HepG2 (cell line): ENCODE measurements around the gene IBA57. TPM values are rescaled to one million over a fixed set of nuclear protein-coding genes. Genes with fewer than 3 reads are reported as not detected.

Source experiments
- BORCS8-MEF2B ChIP-seq: sonication (generic); formaldehyde crosslinking; IDR thresholded peaks from 2 replicates; pipeline ENCODE4 v1.8.0; 2022; ENCODE audit warnings: mild to moderate bottlenecking, missing genetic modification reagents
- ERF ChIP-seq: IDR thresholded peaks from 2 replicates; pipeline ENCODE4 v1.6.1; 2018; ENCODE audit warnings: missing biosample characterization, missing genetic modification reagents
- GLI4 ChIP-seq: sonication (generic); formaldehyde crosslinking; IDR thresholded peaks from 2 replicates; pipeline ENCODE4 v1.5.1; 2020; ENCODE audit warnings: missing genetic modification reagents, mild to moderate bottlenecking, moderate library complexity, borderline replicate concordance
- IRF1 ChIP-seq: sonication (generic); formaldehyde crosslinking; IDR thresholded peaks from 2 replicates; pipeline ENCODE4 v1.4.0; 2020; ENCODE audit warnings: low read depth, mild to moderate bottlenecking, missing genetic modification reagents
- KLF11 ChIP-seq: IDR thresholded peaks from 2 replicates; pipeline ENCODE4 v1.6.1; 2016; ENCODE audit warnings: missing compliant biosample characterization
- KLF15 ChIP-seq: sonication (generic); formaldehyde crosslinking; IDR thresholded peaks from 2 replicates; pipeline ENCODE4 v1.8.1; 2023; ENCODE audit warnings: borderline replicate concordance, mild to moderate bottlenecking, inconsistent platforms, missing genetic modification reagents, mixed read lengths
- MXD3 ChIP-seq: IDR thresholded peaks from 2 replicates; pipeline ENCODE4 v1.6.1; 2016; ENCODE audit warnings: mild to moderate bottlenecking, missing biosample characterization, missing genetic modification reagents
- POLR2AphosphoS5 ChIP-seq: IDR thresholded peaks from 2 replicates; pipeline ENCODE4 v1.6.1; 2012; ENCODE audit warnings: low read depth, low read length
- RBFOX2 ChIP-seq: fragments of 200-400 bp; formaldehyde crosslinking; IDR thresholded peaks from 2 replicates; pipeline ENCODE4 v1.6.1; 2017; ENCODE audit warnings: low read depth, mild to moderate bottlenecking, low read length
- SOX5 ChIP-seq: IDR thresholded peaks from 2 replicates; pipeline ENCODE4 v1.6.1; 2016; ENCODE audit warnings: borderline replicate concordance
- YEATS2 ChIP-seq: sonication (generic); formaldehyde crosslinking; IDR thresholded peaks from 2 replicates; pipeline ENCODE4 v1.4.0; 2020; ENCODE audit warnings: missing genetic modification reagents, borderline replicate concordance
- ZBTB7B ChIP-seq: sonication (generic); formaldehyde crosslinking; IDR thresholded peaks from 2 replicates; pipeline ENCODE4 v1.4.0; 2020; ENCODE audit warnings: missing genetic modification reagents
- ZFP82 ChIP-seq: sonication (generic); formaldehyde crosslinking; IDR thresholded peaks from 2 replicates; pipeline ENCODE4 v1.5.1; 2020; ENCODE audit warnings: mild to moderate bottlenecking, missing genetic modification reagents, borderline replicate concordance
- ZNF224 ChIP-seq: sonication (generic); formaldehyde crosslinking; IDR thresholded peaks from 2 replicates; pipeline ENCODE4 v1.5.0; 2020; ENCODE audit warnings: mild to moderate bottlenecking, missing genetic modification reagents
- ZNF670 ChIP-seq: sonication (generic); formaldehyde crosslinking; IDR thresholded peaks from 2 replicates; pipeline ENCODE4 v1.8.0; 2022; ENCODE audit warnings: mild to moderate bottlenecking, missing genetic modification reagents, borderline replicate concordance
- ZNF766 ChIP-seq: sonication (generic); formaldehyde crosslinking; IDR thresholded peaks from 2 replicates; pipeline ENCODE4 v1.5.0; 2020; ENCODE audit warnings: missing genetic modification reagents, borderline replicate concordance
- ZSCAN21 ChIP-seq: sonication (generic); formaldehyde crosslinking; IDR thresholded peaks from 2 replicates; pipeline ENCODE4 v1.8.0; 2022; ENCODE audit warnings: mild to moderate bottlenecking, missing genetic modification reagents, moderate library complexity, borderline replicate concordance
- polyA plus RNA-seq, 8 experiments: library from polyadenylated mRNA; depleted of rRNA in 3 of 8; stranded (reverse) in 7 of 8; unstranded in 1 of 8; fragments of >200 nt; fragmentation: Illumina TruSeq in 4 of 8; extraction: Trizol in 4 of 8; gene quantifications; 2 replicates each; pipeline versions ENCODE4 v1.2.1 to v1.2.3, GENCODE V29; 2011 to 2016; ENCODE audit warnings: low read depth in 4 of 8, missing spikeins in 1 of 8, mixed read lengths in 1 of 8; ENCODE audit not compliant: insufficient read depth in 1 of 8
- total RNA-seq, 5 experiments: library from RNA; depleted of rRNA; stranded (reverse); fragments of >200 nt; fragmentation: Illumina TruSeq; extraction: Trizol; gene quantifications; 2 replicates each; pipeline ENCODE4 v1.2.3, GENCODE V29; 2016; ENCODE audit warnings: low read depth in 1 of 5
- TF ChIP-seq, protein P1 (sequence below): sonication (generic); formaldehyde crosslinking; IDR thresholded peaks from 2 replicates; pipeline ENCODE4 v1.4.0; 2020; ENCODE audit warnings: mild to moderate bottlenecking, missing genetic modification reagents
- TF ChIP-seq, protein P2 (sequence below): sonication (generic); formaldehyde crosslinking; IDR thresholded peaks from 2 replicates; pipeline ENCODE4 v1.5.1; 2020; ENCODE audit warnings: mild to moderate bottlenecking, missing genetic modification reagents, borderline replicate concordance
- TF ChIP-seq, protein P3 (sequence below): IDR thresholded peaks from 2 replicates; pipeline ENCODE4 v1.6.1; 2018; ENCODE audit warnings: missing genetic modification reagents

IBA57 gene
- total and polyA plus RNA-seq, 2 of the 13 experiments (the other 11 are each of a cell fraction or from before 2014, with no cell fraction given) = 2.3 to 10.2 TPM

GRCh38 chr1:228149406-228150119 is 16.0 kb upstream of the IBA57 start, which contains the start of gene GJC2 (continued):
- TF ChIP-seq MXD3 (0 out of 2 replicates have a peak, but pooled peaks have one; percentile 18), BORCS8-MEF2B (CRISPR knock-in tag) (no peak), ZNF224 (CRISPR knock-in tag) (no peak), ZNF670 (peak; percentile 74; the same call in 1 of the 2 replicates), SOX5 (CRISPR knock-in tag) (peak; percentile 48; the same call in 1 of the 2 replicates), ZSCAN21 (CRISPR knock-in tag) (peak; percentile 53; the same call in 1 of the 2 replicates), ZNF766 (CRISPR knock-in tag) (peak; percentile 62; the same call in 1 of the 2 replicates), IRF1 (no peak), RBFOX2 (peak; percentile 60), KLF15 (CRISPR knock-in tag) (no peak), YEATS2 (CRISPR knock-in tag) (peak; percentile 37; the same call in 1 of the 2 replicates), ERF (CRISPR knock-in tag) (peak; percentile 27; the same call in 1 of the 2 replicates), ZFP82 (CRISPR knock-in tag) (peak; percentile 76; the same call in 1 of the 2 replicates), POLR2AphosphoS5 (peak; percentile 32; the same call in 1 of the 2 replicates), KLF11 (CRISPR knock-in tag) (peak; percentile 9; the same call in 1 of the 2 replicates), ZBTB7B (CRISPR knock-in tag) (peak; percentile 61), GLI4 (0 out of 2 replicates have a peak, but pooled peaks have one; percentile 47)
- TF ChIP-seq, protein P1, sequence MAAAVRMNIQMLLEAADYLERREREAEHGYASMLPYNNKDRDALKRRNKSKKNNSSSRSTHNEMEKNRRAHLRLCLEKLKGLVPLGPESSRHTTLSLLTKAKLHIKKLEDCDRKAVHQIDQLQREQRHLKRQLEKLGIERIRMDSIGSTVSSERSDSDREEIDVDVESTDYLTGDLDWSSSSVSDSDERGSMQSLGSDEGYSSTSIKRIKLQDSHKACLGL (CRISPR knock-in tag) = 0 out of 2 replicates have a peak, but pooled peaks have one; percentile 20
- TF ChIP-seq, protein P2, sequence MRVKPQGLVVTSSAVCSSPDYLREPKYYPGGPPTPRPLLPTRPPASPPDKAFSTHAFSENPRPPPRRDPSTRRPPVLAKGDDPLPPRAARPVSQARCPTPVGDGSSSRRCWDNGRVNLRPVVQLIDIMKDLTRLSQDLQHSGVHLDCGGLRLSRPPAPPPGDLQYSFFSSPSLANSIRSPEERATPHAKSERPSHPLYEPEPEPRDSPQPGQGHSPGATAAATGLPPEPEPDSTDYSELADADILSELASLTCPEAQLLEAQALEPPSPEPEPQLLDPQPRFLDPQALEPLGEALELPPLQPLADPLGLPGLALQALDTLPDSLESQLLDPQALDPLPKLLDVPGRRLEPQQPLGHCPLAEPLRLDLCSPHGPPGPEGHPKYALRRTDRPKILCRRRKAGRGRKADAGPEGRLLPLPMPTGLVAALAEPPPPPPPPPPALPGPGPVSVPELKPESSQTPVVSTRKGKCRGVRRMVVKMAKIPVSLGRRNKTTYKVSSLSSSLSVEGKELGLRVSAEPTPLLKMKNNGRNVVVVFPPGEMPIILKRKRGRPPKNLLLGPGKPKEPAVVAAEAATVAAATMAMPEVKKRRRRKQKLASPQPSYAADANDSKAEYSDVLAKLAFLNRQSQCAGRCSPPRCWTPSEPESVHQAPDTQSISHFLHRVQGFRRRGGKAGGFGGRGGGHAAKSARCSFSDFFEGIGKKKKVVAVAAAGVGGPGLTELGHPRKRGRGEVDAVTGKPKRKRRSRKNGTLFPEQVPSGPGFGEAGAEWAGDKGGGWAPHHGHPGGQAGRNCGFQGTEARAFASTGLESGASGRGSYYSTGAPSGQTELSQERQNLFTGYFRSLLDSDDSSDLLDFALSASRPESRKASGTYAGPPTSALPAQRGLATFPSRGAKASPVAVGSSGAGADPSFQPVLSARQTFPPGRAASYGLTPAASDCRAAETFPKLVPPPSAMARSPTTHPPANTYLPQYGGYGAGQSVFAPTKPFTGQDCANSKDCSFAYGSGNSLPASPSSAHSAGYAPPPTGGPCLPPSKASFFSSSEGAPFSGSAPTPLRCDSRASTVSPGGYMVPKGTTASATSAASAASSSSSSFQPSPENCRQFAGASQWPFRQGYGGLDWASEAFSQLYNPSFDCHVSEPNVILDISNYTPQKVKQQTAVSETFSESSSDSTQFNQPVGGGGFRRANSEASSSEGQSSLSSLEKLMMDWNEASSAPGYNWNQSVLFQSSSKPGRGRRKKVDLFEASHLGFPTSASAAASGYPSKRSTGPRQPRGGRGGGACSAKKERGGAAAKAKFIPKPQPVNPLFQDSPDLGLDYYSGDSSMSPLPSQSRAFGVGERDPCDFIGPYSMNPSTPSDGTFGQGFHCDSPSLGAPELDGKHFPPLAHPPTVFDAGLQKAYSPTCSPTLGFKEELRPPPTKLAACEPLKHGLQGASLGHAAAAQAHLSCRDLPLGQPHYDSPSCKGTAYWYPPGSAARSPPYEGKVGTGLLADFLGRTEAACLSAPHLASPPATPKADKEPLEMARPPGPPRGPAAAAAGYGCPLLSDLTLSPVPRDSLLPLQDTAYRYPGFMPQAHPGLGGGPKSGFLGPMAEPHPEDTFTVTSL (CRISPR knock-in tag) = 0 out of 2 replicates have a peak, but pooled peaks have one; percentile 42
- TF ChIP-seq, protein P3, sequence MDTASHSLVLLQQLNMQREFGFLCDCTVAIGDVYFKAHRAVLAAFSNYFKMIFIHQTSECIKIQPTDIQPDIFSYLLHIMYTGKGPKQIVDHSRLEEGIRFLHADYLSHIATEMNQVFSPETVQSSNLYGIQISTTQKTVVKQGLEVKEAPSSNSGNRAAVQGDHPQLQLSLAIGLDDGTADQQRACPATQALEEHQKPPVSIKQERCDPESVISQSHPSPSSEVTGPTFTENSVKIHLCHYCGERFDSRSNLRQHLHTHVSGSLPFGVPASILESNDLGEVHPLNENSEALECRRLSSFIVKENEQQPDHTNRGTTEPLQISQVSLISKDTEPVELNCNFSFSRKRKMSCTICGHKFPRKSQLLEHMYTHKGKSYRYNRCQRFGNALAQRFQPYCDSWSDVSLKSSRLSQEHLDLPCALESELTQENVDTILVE (CRISPR knock-in tag) = 0 out of 2 replicates have a peak, but pooled peaks have one; percentile 30
